ENCODE results near the gene HDAC3.
A peak's percentile ranks its signal among the peaks of the same experiment; 100 is the strongest.

HDAC3 gene

GRCh38 chr5:141598391-141599345 lies 38.0 kb downstream of the HDAC3 start:
- no peak for DNase-seq

- DNase-seq: no peak
These were observed 38.8 kb downstream of the HDAC3 start for GRCh38 chr5:141597814-141598213.

- peak; percentile 42 for DNase-seq
These were observed 39.3 kb downstream of the HDAC3 start for GRCh38 chr5:141597394-141597793.

GRCh38 chr5:141596867-141597266 lies 39.8 kb downstream of the HDAC3 start:
- DNase-seq: no peak

- no peak for DNase-seq
These were observed 46.5 kb downstream of the HDAC3 start for GRCh38 chr5:141590127-141590526.

- DNase-seq: no peak
These were observed 50.4 kb downstream of the HDAC3 start for GRCh38 chr5:141586246-141586645.

- no peak for DNase-seq
These were observed 51.1 kb downstream of the HDAC3 start for GRCh38 chr5:141585594-141585993.

- DNase-seq: no peak
These were observed 62.5 kb downstream of the HDAC3 start for GRCh38 chr5:141574122-141574510.

GRCh38 chr5:141573489-141574121 lies 63.0 kb downstream of the HDAC3 start:
- DNase-seq: no peak

Measured in NCI-H2171 (cell line).